B cell (primary cell): Measurements from ENCODE around the gene PLAA. TPM values are rescaled to one million over a fixed set of nuclear protein-coding genes. Genes with fewer than 3 reads are reported as not detected.

ENCODE experiments used
- ATAC-seq: fragments of 200-7000 bp; cut with Tn5 transposase; one replicate; pipeline ENCODE4 v1.10.0; 2021; ENCODE audit warnings: low read depth, mild to moderate bottlenecking, moderate number of reproducible peaks, moderate library complexity
- CTCF ChIA-PET: fragments of 350-600 bp; sonication (Branson Sonifier 250); formaldehyde crosslinking; loops from one replicate; lab custom pipeline; 2021; ENCODE audit warnings: antibody characterized with exemption, inconsistent platforms; lab: Charles Lee
- POLR2A ChIA-PET: fragments of 350-600 bp; sonication (Branson Sonifier 250); formaldehyde crosslinking; loops from one replicate; lab custom pipeline; 2021; ENCODE audit warnings: antibody characterized with exemption; lab: Charles Lee
- DNase-seq: peaks from one replicate; pipeline ENCODE4 v3.0.0; 2013
- H2AFZ ChIP-seq: 2 replicates; pipeline ENCODE4 v1.6.1; 2012; ENCODE audit warnings: mild to moderate bottlenecking, low read depth, low read length; ENCODE audit not compliant: insufficient read depth, poor library complexity, severe bottlenecking
- H3K27ac ChIP-seq, 2 donors: 1 replicate in 1 of 2; 2 replicates in 1 of 2; pipeline ENCODE4 v1.5.1; 2012 to 2013; ENCODE audit warnings: low read length in 2 of 2, mild to moderate bottlenecking in 2 of 2, moderate library complexity in 1 of 2
- H3K27me3 ChIP-seq, 4 experiments: fragments of 200-600 bp in 1 of 4; sonication (generic) in 1 of 4; replicated peaks in 1 of 4; 1 replicate in 2 of 4; 2 replicates in 2 of 4; pipeline versions ENCODE4 v1.6.1 to v1.7.0; 2013 to 2016; ENCODE audit warnings: low read length in 3 of 4, mild to moderate bottlenecking in 2 of 4, mixed read lengths in 1 of 4, moderate library complexity in 1 of 4; ENCODE audit not compliant: insufficient read depth in 4 of 4, control insufficient read depth in 3 of 4; ENCODE audit errors: control extremely low read depth in 1 of 4
- H3K36me3 ChIP-seq, 2 experiments: replicated peaks in 1 of 2; 1 replicate in 1 of 2; 2 replicates in 1 of 2; pipeline versions ENCODE4 v1.6.1 to v1.7.1; 2013; ENCODE audit warnings: low read length in 1 of 2; ENCODE audit not compliant: insufficient read depth in 2 of 2, control insufficient read depth in 1 of 2; ENCODE audit errors: control extremely low read depth in 1 of 2, extremely low read depth in 1 of 2
- H3K4me1 ChIP-seq, 2 donors: fragments of 200-600 bp in 1 of 2; sonication (generic) in 1 of 2; 1 replicate in 1 of 2; 2 replicates in 1 of 2; pipeline versions ENCODE4 v1.5.1 to v1.6.1; 2013 to 2017; ENCODE audit warnings: low read length in 2 of 2; ENCODE audit not compliant: control insufficient read depth in 2 of 2, insufficient read depth in 2 of 2
- H3K4me2 ChIP-seq: replicated peaks from 2 replicates; pipeline ENCODE3; 2012; ENCODE audit warnings: mild to moderate bottlenecking, low read depth, low read length; ENCODE audit not compliant: poor library complexity, severe bottlenecking
- H3K4me3 ChIP-seq, 5 experiments: fragments of 200-600 bp in 1 of 5; sonication (generic) in 1 of 5; 1 replicate in 3 of 5; 2 replicates in 2 of 5; pipeline versions ENCODE4 v1.5.1 to v1.7.0; 2011 to 2016; ENCODE audit warnings: low read length in 4 of 5, mild to moderate bottlenecking in 4 of 5, low read depth in 2 of 5, control low read depth in 1 of 5, moderate library complexity in 1 of 5; ENCODE audit not compliant: insufficient read depth in 1 of 5; ENCODE audit errors: control extremely low read depth in 1 of 5, extremely low read depth in 1 of 5
- H3K79me2 ChIP-seq: fragments of 200-600 bp; sonication (generic); one replicate; pipeline ENCODE4 v1.6.0; 2016; ENCODE audit warnings: low read length; ENCODE audit not compliant: control insufficient read depth, insufficient read depth
- H3K9ac ChIP-seq: fragments of 200-600 bp; sonication (generic); 2 replicates; pipeline ENCODE4 v1.6.1; 2017; ENCODE audit warnings: mild to moderate bottlenecking, low read length, moderate library complexity
- H3K9me3 ChIP-seq, 3 donors: one replicate each; pipeline versions ENCODE4 v1.6.1 to v1.7.1; 2013; ENCODE audit warnings: low read length in 2 of 3; ENCODE audit not compliant: control insufficient read depth in 2 of 3, insufficient read depth in 1 of 3; ENCODE audit errors: control extremely low read depth in 1 of 3
- H4K20me1 ChIP-seq: 2 replicates; pipeline ENCODE4 v1.6.0; 2012; ENCODE audit warnings: mild to moderate bottlenecking, low read length; ENCODE audit not compliant: insufficient read depth, control insufficient read depth, poor library complexity, severe bottlenecking
- H3K27ac Mint-ChIP-seq: one replicate; pipeline ENCODE4 v1.8.0; 2021; ENCODE audit warnings: mixed read lengths
- H3K27me3 Mint-ChIP-seq: one replicate; pipeline ENCODE4 v1.8.0; 2021; ENCODE audit warnings: mixed read lengths
- H3K4me1 Mint-ChIP-seq: one replicate; pipeline ENCODE4 v1.8.0; 2021; ENCODE audit warnings: mixed read lengths
- H3K4me3 Mint-ChIP-seq: one replicate; pipeline ENCODE4 v1.8.0; 2021; ENCODE audit warnings: mixed read lengths
- H3K9me3 Mint-ChIP-seq: one replicate; pipeline ENCODE4 v1.8.0; 2022; ENCODE audit warnings: mixed read lengths; ENCODE audit not compliant: insufficient read depth
- EZH2 ChIP-seq: IDR thresholded peaks from 2 replicates; pipeline ENCODE4 v1.6.1; 2012; ENCODE audit warnings: borderline replicate concordance, low read depth, mild to moderate bottlenecking, moderate library complexity, low read length; ENCODE audit not compliant: insufficient read depth, poor library complexity, severe bottlenecking
- WGBS: methylation state at CpG from one replicate; pipeline ENCODE4 v1.1.5; 2013; ENCODE audit warnings: missing lambda C conversion rate; ENCODE audit not compliant: insufficient coverage; 5-methylcytosine and 5-hydroxymethylcytosine counted together
- intact Hi-C: fragments of 100-400 bp; cut with micrococcal nuclease; formaldehyde crosslinking; loops from one replicate; pipeline ENCODE4 v1.10.0; 2022
- polyA plus RNA-seq: library from polyadenylated mRNA; depleted of rRNA; stranded (reverse); fragments of >200 nt; gene quantifications from 2 replicates; pipeline ENCODE4 v1.2.3, GENCODE V29; 2012
- total RNA-seq, 2 donors: library from RNA; stranded (reverse); fragments of 120-200 nt in 1 of 2; gene quantifications; 1 replicate in 1 of 2; 2 replicates in 1 of 2; pipeline versions ENCODE4 v1.2.3 to v1.2.4, GENCODE V29; 2013 to 2022
- TF ChIP-seq, protein P1 (sequence below): fragments of 200-600 bp; IDR thresholded peaks from one replicate; pipeline ENCODE4 v1.8.0; 2022; ENCODE audit warnings: antibody characterized with exemption, mild to moderate bottlenecking

The PLAA gene
- total and polyA plus RNA-seq, 2 donors (not counting 1 experiment from before 2014, with no cell fraction given): 8.9 to 24.0 TPM

DNA sequence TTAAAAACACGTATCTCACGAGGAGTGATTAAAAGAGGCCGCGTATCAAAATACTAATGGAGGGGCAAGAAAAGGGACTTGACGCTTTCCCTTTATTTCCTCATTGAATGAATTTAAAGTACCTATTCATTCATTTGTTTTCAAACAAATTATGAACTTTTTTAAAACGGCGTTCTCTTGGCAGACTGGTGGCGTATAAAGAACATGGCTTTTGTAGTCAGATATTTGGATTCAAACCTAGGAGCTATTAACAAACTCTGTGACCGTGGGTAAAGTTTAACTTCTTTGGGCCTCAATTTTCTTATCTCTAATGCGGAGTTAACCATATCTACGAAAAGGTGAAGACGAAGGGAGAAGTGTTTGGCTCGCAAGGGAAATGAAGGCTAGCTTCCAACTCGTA, 55.3 kb downstream of the PLAA start:
- H3K27me3 Mint-ChIP-seq: no peaks in the 10 kb centered on the region
- WGBS: 0% methylated on average over 2 of the region's 14 CpGs
- Histone ChIP-seq H3K9ac (peak overlapping the region; percentile 92), H3K4me2 (peak overlapping the region; percentile 73), H3K36me3 (no peaks in the 10 kb centered on the region), H3K9me3 (no peaks in the 10 kb centered on the region), H3K27me3 (no peaks in the 10 kb centered on the region), H3K4me3 (peak overlapping the region; percentile 81 to 100 (median 100)), H3K79me2 (peaks cover 56% of the 10 kb centered on the region), H3K27ac (peak overlapping the region; percentile 95 to 96), H4K20me1 (no peaks in the 10 kb centered on the region), H2AFZ (peak overlapping the region; percentile 89), H3K4me1 (peaks cover 18 to 19% of the 10 kb centered on the region in 2 donors)
- POLR2A ChIA-PET: interaction anchor here (1.2 kb wide), 1 partner anchor 64 kb away, joined by 4 read pairs; the partner anchor contains the start of gene IFT74
- H3K4me3 Mint-ChIP-seq: peak overlapping the region; percentile 100
- peak overlapping the region; percentile 72 for H3K27ac Mint-ChIP-seq
- TF ChIP-seq, protein P1, sequence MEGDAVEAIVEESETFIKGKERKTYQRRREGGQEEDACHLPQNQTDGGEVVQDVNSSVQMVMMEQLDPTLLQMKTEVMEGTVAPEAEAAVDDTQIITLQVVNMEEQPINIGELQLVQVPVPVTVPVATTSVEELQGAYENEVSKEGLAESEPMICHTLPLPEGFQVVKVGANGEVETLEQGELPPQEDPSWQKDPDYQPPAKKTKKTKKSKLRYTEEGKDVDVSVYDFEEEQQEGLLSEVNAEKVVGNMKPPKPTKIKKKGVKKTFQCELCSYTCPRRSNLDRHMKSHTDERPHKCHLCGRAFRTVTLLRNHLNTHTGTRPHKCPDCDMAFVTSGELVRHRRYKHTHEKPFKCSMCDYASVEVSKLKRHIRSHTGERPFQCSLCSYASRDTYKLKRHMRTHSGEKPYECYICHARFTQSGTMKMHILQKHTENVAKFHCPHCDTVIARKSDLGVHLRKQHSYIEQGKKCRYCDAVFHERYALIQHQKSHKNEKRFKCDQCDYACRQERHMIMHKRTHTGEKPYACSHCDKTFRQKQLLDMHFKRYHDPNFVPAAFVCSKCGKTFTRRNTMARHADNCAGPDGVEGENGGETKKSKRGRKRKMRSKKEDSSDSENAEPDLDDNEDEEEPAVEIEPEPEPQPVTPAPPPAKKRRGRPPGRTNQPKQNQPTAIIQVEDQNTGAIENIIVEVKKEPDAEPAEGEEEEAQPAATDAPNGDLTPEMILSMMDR: no peak
- TF ChIP-seq EZH2: no peak
- H3K4me1 Mint-ChIP-seq: peaks cover 37% of the 10 kb centered on the region
- CTCF ChIA-PET: interaction anchor here (1.1 to 2.4 kb wide), 3 partner anchors 30 to 64 kb away, joined by 3 to 11 read pairs (median 3); partner anchors contain the start of genes IFT74 and PLAA
- ATAC-seq (no peak), DNase-seq (no peak)
- no peaks in the 10 kb centered on the region for H3K9me3 Mint-ChIP-seq
- intact Hi-C loops: loop anchor here (1.0 to 5.0 kb wide), 2 partner anchors 56 to 681 kb away; partner anchors contain the start of genes C9orf72 and PLAA

DNA sequence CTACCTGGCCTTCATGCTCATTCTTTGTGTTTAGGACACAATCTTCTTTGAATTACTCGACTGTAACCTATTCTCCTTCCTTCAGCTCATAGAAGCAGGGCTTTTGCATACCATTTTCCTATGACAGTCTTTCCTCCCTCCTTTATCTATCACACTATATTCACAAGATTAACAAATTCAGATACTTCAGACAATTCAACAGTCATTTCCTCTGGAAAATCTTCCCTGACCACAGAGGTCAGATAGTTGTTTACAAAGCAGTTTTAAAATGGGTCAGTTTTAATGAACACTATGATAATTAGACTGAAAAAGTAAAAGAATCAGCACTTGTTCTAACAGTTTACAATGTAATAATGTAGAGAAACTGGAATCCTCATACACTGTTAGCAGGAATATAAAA, 58.8 kb downstream of the PLAA start:
- no peak for DNase-seq
- Mint-ChIP-seq H3K4me1 (peaks cover 37% of the 10 kb centered on the region), H3K27ac (no peak overlapping the region), H3K27me3 (no peaks in the 10 kb centered on the region), H3K9me3 (no peaks in the 10 kb centered on the region), H3K4me3 (no peak overlapping the region)
- Histone ChIP-seq H3K36me3 (peaks cover 7% of the 10 kb centered on the region in 2 experiments), H3K4me3 (no peak overlapping the region), H3K9me3 (no peaks in the 10 kb centered on the region), H4K20me1 (no peaks in the 10 kb centered on the region), H3K27me3 (no peaks in the 10 kb centered on the region), H3K4me2 (no peak overlapping the region), H3K79me2 (peaks cover 62% of the 10 kb centered on the region), H3K4me1 (peaks cover 16 to 17% of the 10 kb centered on the region in 2 donors), H2AFZ (no peak overlapping the region), H3K9ac (no peak overlapping the region), H3K27ac (no peak overlapping the region)
- intact Hi-C loops: no loop called here
- 78% methylated on average over 1 of the region's 1 CpG for WGBS
- TF ChIP-seq, protein P1: no peak
- TF ChIP-seq EZH2: no peak
- POLR2A ChIA-PET: no interaction called here
- CTCF ChIA-PET: interaction anchor here (0.7 kb wide), 1 partner anchor 59 kb away, joined by 3 read pairs; the partner anchor contains the start of gene PLAA
- no peak for ATAC-seq
